Natural killer cell (primary cell): ENCODE data around the gene FAR2. TPM values are rescaled to one million over a fixed set of nuclear protein-coding genes. Genes with fewer than 3 reads are reported as not detected.
"Not testable (repeated sequence)": the region's sequence is repeated elsewhere in the genome, so short reads cannot be mapped to it uniquely, and the experiment has no call there.

Source experiments
- ATAC-seq, 3 donors: fragments of 150-1000 bp in 2 of 3; fragments of 200-7000 bp in 1 of 3; cut with Tn5 transposase; 1 replicate in 1 of 3; 2 replicates in 2 of 3; pipeline ENCODE4 v1.10.0; 2021; ENCODE audit warnings: mild to moderate bottlenecking in 2 of 3, moderate library complexity in 2 of 3
- DNase-seq, 2 donors: peaks; one replicate each; pipeline versions ENCODE4 v3.0.0 to v3.0.0-alpha.2; 2013 to 2021; ENCODE audit warnings: mixed read lengths in 1 of 2
- H3K27ac ChIP-seq: one replicate; pipeline ENCODE4 v1.5.1; 2013; ENCODE audit warnings: mild to moderate bottlenecking, low read length
- H3K27me3 ChIP-seq: one replicate; pipeline ENCODE4 v1.6.1; 2013; ENCODE audit warnings: low read length; ENCODE audit not compliant: control insufficient read depth, insufficient read depth
- H3K36me3 ChIP-seq: one replicate; pipeline ENCODE4 v1.6.1; 2013; ENCODE audit warnings: low read length; ENCODE audit not compliant: control insufficient read depth, insufficient read depth
- H3K4me1 ChIP-seq: one replicate; pipeline ENCODE4 v1.6.1; 2013; ENCODE audit warnings: low read length; ENCODE audit not compliant: control insufficient read depth, insufficient read depth
- H3K4me3 ChIP-seq: one replicate; pipeline ENCODE4 v1.5.1; 2013; ENCODE audit warnings: low read length
- H3K9me3 ChIP-seq: one replicate; pipeline ENCODE4 v1.6.1; 2013; ENCODE audit warnings: low read length; ENCODE audit not compliant: control insufficient read depth, insufficient read depth
- H3K27ac Mint-ChIP-seq, 2 donors: one replicate each; pipeline ENCODE4 v1.8.0; 2022; ENCODE audit warnings: mild to moderate bottlenecking in 2 of 2, mixed read lengths in 2 of 2, moderate library complexity in 1 of 2
- H3K27me3 Mint-ChIP-seq, 2 donors: one replicate each; pipeline ENCODE4 v1.8.0; 2022; ENCODE audit warnings: low read depth in 2 of 2, mixed read lengths in 2 of 2
- H3K36me3 Mint-ChIP-seq: one replicate; pipeline ENCODE4 v1.8.0; 2022; ENCODE audit warnings: mixed read lengths
- H3K4me1 Mint-ChIP-seq, 2 donors: one replicate each; pipeline ENCODE4 v1.8.0; 2022; ENCODE audit warnings: mixed read lengths in 2 of 2
- H3K4me3 Mint-ChIP-seq: one replicate; pipeline ENCODE4 v1.8.0; 2022; ENCODE audit warnings: mild to moderate bottlenecking, moderate library complexity, mixed read lengths
- H3K9me3 Mint-ChIP-seq, 2 donors: one replicate each; pipeline ENCODE4 v1.8.0; 2022; ENCODE audit warnings: mixed read lengths in 2 of 2
- WGBS: methylation state at CpG from one replicate; pipeline ENCODE4 v1.1.7; 2013; ENCODE audit warnings: missing lambda C conversion rate; ENCODE audit not compliant: insufficient coverage; 5-methylcytosine and 5-hydroxymethylcytosine counted together
- intact Hi-C: fragments of 100-400 bp; cut with micrococcal nuclease; formaldehyde crosslinking; loops from one replicate; pipeline ENCODE4 v1.14.2; 2022
- total RNA-seq, 4 donors: library from RNA; stranded (reverse); fragments of 120-200 nt in 1 of 4; gene quantifications; one replicate each; pipeline versions ENCODE4 v1.2.3 to v1.2.4, GENCODE V29; 2013 to 2022
- TF ChIP-seq, protein P1 (sequence below): fragments of 200-600 bp; IDR thresholded peaks from one replicate; pipeline ENCODE4 v1.8.0; 2022; ENCODE audit warnings: antibody characterized with exemption

The FAR2 gene
- total RNA-seq, 3 donors from 2014 or later (not counting 1 experiment from before 2014, with no cell fraction given), result 1.5 to 3.5 (median 1.7) TPM

DNA sequence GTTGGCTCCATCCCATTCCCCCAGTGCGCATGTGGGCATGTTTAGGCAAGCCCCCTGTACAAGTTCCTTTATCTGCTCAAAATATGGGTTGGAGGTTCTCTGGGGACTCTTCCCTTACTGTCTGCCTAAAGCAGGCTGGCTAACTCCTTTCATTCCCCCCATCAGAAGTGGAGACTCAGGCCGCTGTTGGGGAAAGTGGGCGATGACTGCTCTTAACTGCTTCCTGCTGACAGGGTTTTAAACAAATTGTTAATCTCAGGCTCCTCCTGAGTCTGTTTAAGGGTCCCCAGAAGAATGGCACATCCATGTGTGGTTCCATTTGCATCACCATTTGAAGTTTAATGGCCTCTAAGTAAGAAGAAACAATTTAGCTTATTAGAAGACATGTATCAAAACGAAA, 15.4 kb upstream of the FAR2 start:
- Histone ChIP-seq H3K36me3 (no peaks in the 10 kb centered on the region), H3K27ac (no peak overlapping the region), H3K4me1 (no peaks in the 10 kb centered on the region), H3K9me3 (no peaks in the 10 kb centered on the region), H3K4me3 (no peak overlapping the region), H3K27me3 (no peaks in the 10 kb centered on the region)
- H3K4me1 Mint-ChIP-seq, result peaks cover 0 to 6% of the 10 kb centered on the region in 2 donors
- H3K36me3 Mint-ChIP-seq, result no peaks in the 10 kb centered on the region
- 96% methylated on average over 4 of the region's 4 CpGs for WGBS
- DNase-seq (no peak), ATAC-seq (no peak)
- TF ChIP-seq, protein P1, sequence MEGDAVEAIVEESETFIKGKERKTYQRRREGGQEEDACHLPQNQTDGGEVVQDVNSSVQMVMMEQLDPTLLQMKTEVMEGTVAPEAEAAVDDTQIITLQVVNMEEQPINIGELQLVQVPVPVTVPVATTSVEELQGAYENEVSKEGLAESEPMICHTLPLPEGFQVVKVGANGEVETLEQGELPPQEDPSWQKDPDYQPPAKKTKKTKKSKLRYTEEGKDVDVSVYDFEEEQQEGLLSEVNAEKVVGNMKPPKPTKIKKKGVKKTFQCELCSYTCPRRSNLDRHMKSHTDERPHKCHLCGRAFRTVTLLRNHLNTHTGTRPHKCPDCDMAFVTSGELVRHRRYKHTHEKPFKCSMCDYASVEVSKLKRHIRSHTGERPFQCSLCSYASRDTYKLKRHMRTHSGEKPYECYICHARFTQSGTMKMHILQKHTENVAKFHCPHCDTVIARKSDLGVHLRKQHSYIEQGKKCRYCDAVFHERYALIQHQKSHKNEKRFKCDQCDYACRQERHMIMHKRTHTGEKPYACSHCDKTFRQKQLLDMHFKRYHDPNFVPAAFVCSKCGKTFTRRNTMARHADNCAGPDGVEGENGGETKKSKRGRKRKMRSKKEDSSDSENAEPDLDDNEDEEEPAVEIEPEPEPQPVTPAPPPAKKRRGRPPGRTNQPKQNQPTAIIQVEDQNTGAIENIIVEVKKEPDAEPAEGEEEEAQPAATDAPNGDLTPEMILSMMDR, result no peak
- H3K27me3 Mint-ChIP-seq, result peaks cover 10 to 28% of the 10 kb centered on the region in 2 donors
- no peak overlapping the region for H3K4me3 Mint-ChIP-seq
- intact Hi-C loops, result no loop called here
- no peak overlapping the region for H3K27ac Mint-ChIP-seq
- H3K9me3 Mint-ChIP-seq, result no peaks in the 10 kb centered on the region

DNA sequence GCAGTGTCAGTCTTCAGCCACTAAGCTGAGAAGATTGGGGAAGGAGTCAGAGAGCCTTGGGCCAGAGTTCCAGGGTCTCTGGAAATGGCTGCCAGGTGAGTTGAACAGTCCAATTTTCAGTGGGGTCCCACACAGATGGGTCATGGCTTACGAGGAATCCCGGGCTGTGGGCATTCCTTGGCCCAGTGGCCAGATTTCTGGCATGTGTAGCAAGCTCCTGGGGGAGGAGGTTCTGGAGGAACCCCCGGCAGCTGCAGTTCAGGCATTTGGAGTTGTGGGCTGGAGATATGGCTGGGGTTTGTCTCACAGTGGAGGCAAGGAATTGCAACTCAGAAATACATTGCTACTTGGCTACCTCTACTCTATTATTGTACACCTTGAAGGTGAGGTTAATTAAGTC, 10.8 kb upstream of the FAR2 start:
- H3K36me3 Mint-ChIP-seq, result not testable (repeated sequence)

GRCh38 chr12:29138855-29139254, 10.2 kb upstream of the FAR2 start:
- H3K27me3 Mint-ChIP-seq, result peaks cover 20 to 24% of the 10 kb centered on the region in 2 donors
- H3K4me3 Mint-ChIP-seq, H3K36me3 Mint-ChIP-seq, H3K27me3 ChIP-seq, H3K4me1 Mint-ChIP-seq, H3K36me3 ChIP-seq, H3K4me3 ChIP-seq, DNase-seq, ATAC-seq, intact Hi-C loops, H3K9me3 ChIP-seq, H3K27ac Mint-ChIP-seq, H3K4me1 ChIP-seq, H3K9me3 Mint-ChIP-seq, H3K27ac ChIP-seq: not testable (repeated sequence)
- WGBS, result 77% methylated on average over 4 of the region's 4 CpGs

More for the DNA sequence above, 10.8 kb upstream of the FAR2 start:
- H3K9me3 Mint-ChIP-seq, DNase-seq, H3K36me3 ChIP-seq, H3K9me3 ChIP-seq, H3K27ac Mint-ChIP-seq, H3K27ac ChIP-seq, H3K4me1 ChIP-seq, ATAC-seq, H3K4me1 Mint-ChIP-seq, H3K4me3 Mint-ChIP-seq, intact Hi-C loops, H3K4me3 ChIP-seq, H3K27me3 ChIP-seq: not testable (repeated sequence)
- peaks cover 20 to 21% of the 10 kb centered on the region in 2 donors for H3K27me3 Mint-ChIP-seq
- WGBS, result 92% methylated on average over 3 of the region's 3 CpGs

DNA sequence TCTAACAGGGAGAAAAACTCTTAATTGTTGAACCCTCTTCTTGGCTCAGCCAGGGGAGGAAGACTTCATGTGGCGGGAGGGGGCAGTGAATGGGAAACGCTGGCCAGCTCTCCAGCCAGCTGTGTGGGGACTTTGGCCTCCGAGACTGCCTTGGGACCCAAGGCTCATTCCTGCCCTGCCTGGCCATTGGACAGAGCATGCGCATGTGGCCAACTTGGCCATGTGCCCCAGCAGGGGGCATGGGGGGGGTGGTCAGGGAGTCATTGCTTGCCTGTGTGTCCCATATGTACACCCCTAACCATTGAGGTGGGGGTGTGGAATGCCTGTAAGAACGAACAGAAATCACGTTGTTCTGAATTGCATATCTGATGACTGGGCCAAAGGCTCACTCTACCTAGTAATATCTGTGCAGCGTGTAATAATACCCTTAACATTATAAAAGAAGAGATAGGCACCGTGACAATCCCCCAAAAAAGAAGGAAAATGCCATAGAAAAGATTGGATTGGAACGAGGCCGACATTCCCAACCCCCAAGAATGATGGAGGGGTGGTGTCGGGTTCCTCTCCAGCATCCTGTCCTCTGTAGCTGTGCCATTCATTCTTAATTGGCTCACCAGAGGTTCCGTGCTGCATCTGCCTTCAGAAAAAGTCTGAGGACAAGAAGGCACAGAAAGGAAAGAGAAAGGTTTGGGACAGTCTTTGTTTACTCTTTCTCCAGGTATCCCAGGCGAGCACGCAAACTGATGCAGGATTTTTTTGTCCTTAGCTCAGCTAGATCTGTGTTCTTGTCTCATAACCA, 3.5 kb upstream of the FAR2 start:
- TF ChIP-seq, protein P1, result no peak
- Histone ChIP-seq H3K9me3 (no peaks in the 10 kb centered on the region), H3K27me3 (no peaks in the 10 kb centered on the region), H3K4me3 (no peak overlapping the region), H3K4me1 (peaks cover 19% of the 10 kb centered on the region), H3K36me3 (no peaks in the 10 kb centered on the region), H3K27ac (no peak overlapping the region)
- H3K27me3 Mint-ChIP-seq, result peaks cover 2 to 7% of the 10 kb centered on the region in 2 donors
- ATAC-seq (no peak), DNase-seq (no peak)
- H3K9me3 Mint-ChIP-seq, result no peaks in the 10 kb centered on the region
- no peak overlapping the region for H3K27ac Mint-ChIP-seq
- no peak overlapping the region for H3K4me3 Mint-ChIP-seq
- peaks cover 18 to 23% of the 10 kb centered on the region in 2 donors for H3K4me1 Mint-ChIP-seq
- no peaks in the 10 kb centered on the region for H3K36me3 Mint-ChIP-seq
- WGBS, result 94% methylated on average over 14 of the region's 14 CpGs
- intact Hi-C loops, result no loop called here
